Cortex of kidney (tissue), 1 donor: ENCODE data around the gene SLC39A2.

Source experiments
- DNase-seq: peaks from one replicate; lab custom pipeline; 2025; lab: John Stamatoyannopoulos, UW

Gene SLC39A2

DNA sequence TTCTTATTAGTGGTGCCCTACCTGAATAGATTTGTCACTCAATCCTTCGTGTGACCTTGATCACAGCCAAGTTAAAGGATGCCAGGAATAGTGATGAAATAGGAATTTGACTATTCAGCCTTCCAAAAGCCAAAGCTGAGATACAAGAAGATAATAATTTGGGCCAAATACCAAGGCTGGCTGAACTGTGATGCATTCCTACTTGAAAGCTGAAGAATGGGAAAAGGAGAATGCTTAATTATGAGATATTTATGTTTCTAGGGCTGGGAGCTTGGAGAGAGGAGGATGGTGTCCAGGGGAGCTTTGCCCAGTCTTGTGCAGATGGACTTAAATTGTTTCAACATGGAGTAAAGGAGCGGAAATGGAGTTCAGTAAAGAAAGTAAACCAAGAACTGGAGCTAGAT lies 48.3 kb downstream of the SLC39A2 start:
- DNase-seq = no peak

DNA sequence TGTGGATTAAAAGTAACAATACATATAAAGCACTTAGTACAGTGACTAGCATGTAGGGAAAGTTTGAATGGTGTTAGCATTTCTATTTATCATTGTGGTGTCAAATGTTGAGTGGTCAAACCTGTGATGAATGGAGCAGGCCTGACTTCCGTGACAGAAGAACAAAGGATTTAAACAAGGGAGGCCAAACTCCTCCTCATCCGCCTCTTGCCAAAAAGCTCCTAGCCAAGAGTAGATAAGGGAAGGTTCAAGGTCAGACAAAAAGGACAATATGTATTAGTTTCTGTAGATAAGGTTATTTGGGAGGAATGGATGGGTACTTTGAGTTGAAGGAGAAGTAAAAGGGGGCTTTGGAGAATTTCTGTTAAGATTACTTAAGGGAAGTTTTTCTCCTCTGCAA lies 49.5 kb downstream of the SLC39A2 start:
- DNase-seq = no peak

DNA sequence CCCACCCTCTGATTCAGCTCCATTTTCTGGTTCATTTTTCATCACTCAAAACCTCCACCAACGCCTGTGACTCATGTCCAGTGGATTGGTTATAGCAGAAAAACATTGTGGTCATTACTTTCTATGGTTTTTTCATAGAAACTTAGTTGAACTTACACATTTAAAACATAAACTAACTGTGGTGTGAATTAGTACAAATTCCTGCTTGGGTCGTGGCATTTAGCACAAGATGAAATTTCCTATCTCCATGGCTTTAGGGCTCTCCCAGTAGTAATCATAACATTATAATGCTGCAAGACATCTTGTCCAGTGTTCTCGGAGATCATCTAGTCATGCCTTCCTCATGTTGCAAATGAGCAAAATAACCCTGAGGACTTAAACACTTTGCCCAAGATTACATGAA lies 50.2 kb downstream of the SLC39A2 start:
- no peak for DNase-seq

DNA sequence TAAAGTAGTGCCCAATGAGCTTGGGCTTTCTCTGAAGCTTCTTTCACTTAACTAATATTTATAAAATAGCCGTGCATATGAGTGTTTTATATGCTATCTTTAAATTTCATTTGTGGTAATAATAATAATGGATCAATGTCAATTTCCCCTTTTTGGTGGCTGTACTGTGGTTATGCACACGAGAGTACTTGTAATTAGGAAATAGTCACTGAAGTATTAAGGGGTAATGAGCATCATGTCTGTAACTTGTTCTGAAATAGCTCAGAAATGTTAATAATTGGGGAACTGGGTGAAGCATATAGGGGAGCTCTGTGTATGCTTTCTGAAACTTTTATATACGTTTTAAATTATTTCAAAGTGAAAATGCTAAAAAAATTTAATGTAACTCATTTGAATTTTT lies 51.5 kb downstream of the SLC39A2 start:
- DNase-seq = no peak
